ENCODE data around the gene TUBD1. TPM values are rescaled to one million over a fixed set of nuclear protein-coding genes. Genes with fewer than 3 reads are reported as not detected.
"Not testable (repeated sequence)": the region's sequence is repeated elsewhere in the genome, so short reads cannot be mapped to it uniquely, and the experiment has no call there.

TUBD1 gene
- total RNA-seq, 4 donors from 2014 or later: 7.7 to 62.9 (median 18.7) TPM

- Histone ChIP-seq H3K9me3 (no peaks in the 10 kb centered on the region), H3K4me3 (peak overlapping the region in 1 of 2 donors; percentile 16), H3K36me3 (no peaks in the 10 kb centered on the region), H3K27ac (peak overlapping the region; percentile 94 to 97), H3K27me3 (no peaks in the 10 kb centered on the region), H3K4me1 (peaks cover 13 to 19% of the 10 kb centered on the region in 2 donors)
- DNase-seq: peak; percentile 69 to 91
- TF ChIP-seq CTCF (IDR thresholded peaks at IDR 0.05) (no peak), POLR2A (IDR thresholded peaks at IDR 0.05) (no peak)
- intact Hi-C loops (cut with DNase I; ENCODE audit: low total_unique reads): no loop called here
Measured at GRCh38 chr17:59846394-59847165, 46.2 kb downstream of the TUBD1 start.

- H3K4me3 ChIP-seq: no peak overlapping the region
- TF ChIP-seq POLR2A (IDR thresholded peaks at IDR 0.05) (no peak), CTCF (IDR thresholded peaks at IDR 0.05) (no peak)
- H3K27ac ChIP-seq: peak overlapping the region; percentile 94 to 97
- intact Hi-C loops (cut with DNase I; ENCODE audit: low total_unique reads): no loop called here
- peaks cover 13 to 19% of the 10 kb centered on the region in 2 donors for H3K4me1 ChIP-seq
- DNase-seq: no peak
- no peaks in the 10 kb centered on the region for H3K36me3 ChIP-seq
- H3K9me3 ChIP-seq: no peaks in the 10 kb centered on the region
- no peaks in the 10 kb centered on the region for H3K27me3 ChIP-seq
Measured at GRCh38 chr17:59845595-59846393, 46.9 kb downstream of the TUBD1 start.

DNA sequence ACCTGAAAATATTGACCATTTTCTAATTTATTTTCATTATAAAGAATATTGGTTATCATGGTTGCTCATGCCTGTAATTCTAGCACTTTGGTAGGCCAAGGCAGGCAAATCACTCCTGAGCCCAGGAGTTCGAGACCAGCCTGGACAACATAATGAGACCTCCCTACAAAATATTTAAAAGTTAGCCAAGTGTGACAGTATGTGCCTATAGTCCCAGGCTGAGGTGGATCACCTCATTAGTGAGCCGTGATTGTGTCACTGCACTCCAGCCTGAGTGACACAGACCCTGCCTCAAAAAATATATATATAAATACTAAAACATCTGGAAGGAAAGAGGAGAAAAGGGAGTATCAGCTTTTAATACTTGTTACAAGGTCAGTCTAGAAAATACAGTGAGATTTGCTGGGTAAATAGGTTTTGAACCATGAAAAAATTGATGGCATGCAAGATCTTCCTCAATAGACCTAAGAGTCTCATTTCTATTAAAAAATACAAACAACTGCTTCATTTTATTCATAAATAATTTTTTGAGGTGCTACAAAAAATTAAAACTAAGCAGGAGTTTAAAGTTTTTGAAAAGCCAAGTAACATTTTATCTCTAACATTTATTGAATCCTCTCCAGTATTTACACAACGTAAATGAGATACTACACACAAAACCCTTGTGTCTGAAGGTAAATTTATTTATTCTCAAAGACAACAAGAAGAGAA, 47.7 kb downstream of the TUBD1 start:
- peak overlapping the region; percentile 94 to 97 for H3K27ac ChIP-seq
- H3K4me3 ChIP-seq: no peak overlapping the region
- no peak for DNase-seq
- TF ChIP-seq CTCF (IDR thresholded peaks at IDR 0.05) (no peak), POLR2A (IDR thresholded peaks at IDR 0.05) (no peak)
- H3K4me1 ChIP-seq: peaks cover 13 to 19% of the 10 kb centered on the region in 2 donors
- no peaks in the 10 kb centered on the region for H3K27me3 ChIP-seq
- H3K36me3 ChIP-seq: no peaks in the 10 kb centered on the region
- no peaks in the 10 kb centered on the region for H3K9me3 ChIP-seq
- intact Hi-C loops (cut with DNase I; ENCODE audit: low total_unique reads): no loop called here

- Histone ChIP-seq H3K27ac (peak overlapping the region; percentile 94 to 97), H3K4me3 (no peak overlapping the region), H3K4me1 (peaks cover 13 to 19% of the 10 kb centered on the region in 2 donors), H3K27me3 (no peaks in the 10 kb centered on the region), H3K36me3 (no peaks in the 10 kb centered on the region), H3K9me3 (no peaks in the 10 kb centered on the region)
- peak in 1 of 2 donors; percentile 41 for DNase-seq
- TF ChIP-seq CTCF (IDR thresholded peaks at IDR 0.05) (no peak), POLR2A (IDR thresholded peaks at IDR 0.05) (no peak)
- intact Hi-C loops (cut with DNase I; ENCODE audit: low total_unique reads): no loop called here
Measured at GRCh38 chr17:59842901-59843652, 49.7 kb downstream of the TUBD1 start.

- DNase-seq; H3K9me3 ChIP-seq; H3K36me3 ChIP-seq; H3K27me3 ChIP-seq; H3K4me3 ChIP-seq; intact Hi-C loops (cut with DNase I; ENCODE audit: low total_unique reads): not testable (repeated sequence)
- peaks cover 13 to 14% of the 10 kb centered on the region in 2 donors for H3K4me1 ChIP-seq
- peak overlapping the region; percentile 94 to 97 for H3K27ac ChIP-seq
Measured at GRCh38 chr17:59841882-59842263, 50.9 kb downstream of the TUBD1 start.

DNA sequence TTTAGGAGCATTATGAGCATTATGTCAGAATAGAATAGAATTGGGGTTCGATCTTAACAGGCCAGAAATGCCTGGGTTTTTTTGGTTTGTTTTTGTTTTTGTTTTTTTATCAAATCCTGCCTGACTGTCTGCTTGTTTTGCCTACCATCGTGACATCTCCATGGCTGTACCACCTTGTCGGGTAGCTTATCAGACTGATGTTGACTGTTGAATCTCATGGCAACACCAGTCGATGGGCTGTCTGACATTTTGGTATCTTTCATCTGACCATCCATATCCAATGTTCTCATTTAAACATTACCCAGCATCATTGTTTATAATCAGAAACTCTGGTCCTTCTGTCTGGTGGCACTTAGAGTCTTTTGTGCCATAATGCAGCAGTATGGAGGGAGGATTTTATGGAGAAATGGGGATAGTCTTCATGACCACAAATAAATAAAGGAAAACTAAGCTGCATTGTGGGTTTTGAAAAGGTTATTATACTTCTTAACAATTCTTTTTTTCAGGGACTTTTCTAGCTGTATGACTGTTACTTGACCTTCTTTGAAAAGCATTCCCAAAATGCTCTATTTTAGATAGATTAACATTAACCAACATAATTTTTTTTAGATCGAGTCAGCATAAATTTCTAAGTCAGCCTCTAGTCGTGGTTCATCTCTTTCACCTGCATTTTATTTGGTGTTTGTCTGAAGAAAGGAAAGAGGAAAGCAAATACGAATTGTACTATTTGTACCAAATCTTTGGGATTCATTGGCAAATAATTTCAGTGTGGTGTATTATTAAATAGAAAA, 51.5 kb downstream of the TUBD1 start:
- H3K27ac ChIP-seq: peak overlapping the region; percentile 94 to 97
- H3K4me1 ChIP-seq: peaks cover 9 to 14% of the 10 kb centered on the region in 2 donors
- peak overlapping the region; percentile 61 to 63 for H3K4me3 ChIP-seq
- intact Hi-C loops (cut with DNase I; ENCODE audit: low total_unique reads); H3K27me3 ChIP-seq; H3K36me3 ChIP-seq; DNase-seq; H3K9me3 ChIP-seq: not testable (repeated sequence)
